ENCODE measurements around the gene MARS1. TPM values are rescaled to one million over a fixed set of nuclear protein-coding genes. Genes with fewer than 3 reads are reported as not detected.
"Not testable (repeated sequence)": the region's sequence is repeated elsewhere in the genome, so short reads cannot be mapped to it uniquely, and the experiment has no call there.

The MARS1 gene
- polyA plus RNA-seq, 1 donor, result 138 TPM

- DNase-seq, result no peak
Measured at GRCh38 chr12:57516617-57517153, 28.8 kb downstream of the MARS1 start.

GRCh38 chr12:57517187-57517586, 29.3 kb downstream of the MARS1 start:
- DNase-seq, result no peak

- DNase-seq, result not testable (repeated sequence)
Measured at GRCh38 chr12:57517718-57518117, 29.9 kb downstream of the MARS1 start.

GRCh38 chr12:57518176-57518919, 30.5 kb downstream of the MARS1 start:
- DNase-seq, result no peak

GRCh38 chr12:57518920-57519795, 31.3 kb downstream of the MARS1 start:
- DNase-seq, result no peak

GRCh38 chr12:57519796-57520052, 31.9 kb downstream of the MARS1 start:
- peak; percentile 33 for DNase-seq

GRCh38 chr12:57520053-57520818, 32.4 kb downstream of the MARS1 start, which contains the start of gene DDIT3:
DDIT3 (minus strand) TSS chr12:57520514; CDS start chr12:57517406, 3,108 bp downstream.
- peak; percentile 98 for DNase-seq

- DNase-seq, result peak; percentile 49
Measured at GRCh38 chr12:57521525-57522010, 33.7 kb downstream of the MARS1 start.

GRCh38 chr12:57522011-57522886, 34.4 kb downstream of the MARS1 start, which contains the start of gene MBD6:
MBD6 (plus strand) TSS chr12:57522824; CDS start chr12:57524304, 1,480 bp downstream.
- peak; percentile 90 for DNase-seq

- DNase-seq, result peak; percentile 72
Measured at GRCh38 chr12:57522887-57523705, 35.2 kb downstream of the MARS1 start.

GRCh38 chr12:57523706-57524614, 36.1 kb downstream of the MARS1 start:
- no peak for DNase-seq

- DNase-seq, result no peak
Measured at GRCh38 chr12:57524814-57525614, 37.1 kb downstream of the MARS1 start.

GRCh38 chr12:57525615-57526383, 37.9 kb downstream of the MARS1 start:
- DNase-seq, result no peak

- no peak for DNase-seq
Measured at GRCh38 chr12:57526477-57527126, 38.7 kb downstream of the MARS1 start.

GRCh38 chr12:57527184-57527583, 39.3 kb downstream of the MARS1 start:
- DNase-seq, result no peak

GRCh38 chr12:57528176-57528575, 40.3 kb downstream of the MARS1 start:
- no peak for DNase-seq

All from left kidney (tissue), 2 donors.